GM19438 (cell line): ENCODE results near the gene KCTD10.

ENCODE experiments used
- ATAC-seq: cut with Tn5 transposase; IDR thresholded peaks from one replicate; pipeline ENCODE4 v1.9.1; 2021; ENCODE audit warnings: low read depth; ENCODE audit not compliant: unreplicated experiment

KCTD10 gene

DNA sequence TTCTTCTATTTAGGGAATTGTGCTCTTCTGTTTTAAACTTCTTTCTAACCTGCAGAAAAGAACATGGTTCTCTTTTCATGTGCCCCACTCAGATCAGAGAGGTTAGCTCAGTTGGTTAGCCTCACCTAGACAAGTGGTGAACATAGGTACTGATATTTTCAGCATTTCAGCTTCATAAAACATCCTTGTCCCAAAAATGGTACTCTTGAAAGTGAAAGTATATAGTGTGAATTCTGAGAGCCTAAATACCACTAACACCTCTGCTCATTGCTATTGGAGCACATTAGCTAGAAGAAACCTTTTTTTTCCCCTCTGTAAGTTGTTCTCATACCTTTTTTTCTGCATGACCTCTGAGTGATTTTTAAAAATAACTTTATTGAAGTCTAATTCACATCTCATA lies 17.9 kb upstream of the KCTD10 start:
- no peak for ATAC-seq

DNA sequence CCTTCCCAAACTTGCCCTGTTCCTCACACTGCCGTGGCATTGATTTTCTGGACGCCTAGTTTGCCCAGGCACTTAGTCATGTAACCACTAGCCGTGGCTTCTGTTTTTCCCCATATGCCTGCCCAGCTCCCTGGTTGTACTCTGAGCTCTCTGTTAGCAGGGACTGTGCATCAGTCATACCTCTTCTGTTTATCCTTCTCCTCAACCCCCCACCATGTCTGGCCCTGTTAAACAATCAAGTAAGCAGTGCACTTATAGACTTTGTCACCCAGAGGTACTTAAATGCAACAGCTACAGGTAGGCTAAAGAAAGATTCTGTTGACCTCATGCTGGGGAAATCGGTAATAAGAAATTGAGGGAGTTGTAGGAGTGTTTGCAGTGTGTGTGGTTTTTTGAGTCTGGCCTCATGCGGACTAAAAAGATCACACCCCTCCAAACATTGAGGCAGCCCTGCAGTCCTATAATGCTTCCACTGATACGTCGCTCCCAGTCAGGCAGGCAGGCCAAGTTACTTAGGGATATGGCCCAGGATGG lies 17.3 kb upstream of the KCTD10 start:
- no peak for ATAC-seq

DNA sequence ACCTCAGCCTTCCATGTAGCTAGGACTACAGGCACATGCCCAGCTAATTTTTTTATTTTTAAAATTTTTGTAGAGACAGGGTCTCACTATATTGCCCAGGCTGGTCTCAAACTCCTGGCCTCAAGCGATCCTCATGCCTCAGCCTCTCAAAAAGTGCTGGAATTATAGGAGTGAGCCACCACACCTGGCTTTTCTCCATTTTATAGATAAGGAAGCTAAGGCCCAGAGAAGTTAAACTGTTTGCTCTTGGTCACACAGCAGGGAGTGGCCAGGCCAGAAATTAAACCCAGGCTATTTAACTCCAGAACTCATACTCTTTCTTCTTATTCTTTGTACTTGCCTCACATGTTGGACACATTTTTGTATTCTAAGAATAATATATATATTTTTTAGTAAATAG lies 16.8 kb upstream of the KCTD10 start:
- ATAC-seq: no peak

DNA sequence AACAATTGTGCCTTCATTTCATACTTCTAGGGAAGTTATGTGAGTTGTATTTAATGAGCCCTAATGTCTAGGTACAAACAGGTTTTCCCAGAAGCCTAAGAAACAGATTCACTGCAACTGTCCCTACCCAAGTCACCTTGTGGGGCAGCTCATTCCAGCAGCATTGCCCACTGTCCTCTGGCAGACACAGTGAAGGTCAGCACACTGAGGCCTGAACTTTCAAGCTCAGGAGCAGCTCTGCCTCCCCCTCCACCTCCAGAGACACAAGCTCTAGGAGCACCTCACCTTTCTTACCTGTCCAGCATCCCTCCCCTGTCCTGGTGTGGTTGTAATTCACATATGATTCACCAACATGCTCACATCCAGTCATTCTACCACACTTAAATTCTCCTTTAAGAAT lies 16.0 kb upstream of the KCTD10 start:
- ATAC-seq: no peak

DNA sequence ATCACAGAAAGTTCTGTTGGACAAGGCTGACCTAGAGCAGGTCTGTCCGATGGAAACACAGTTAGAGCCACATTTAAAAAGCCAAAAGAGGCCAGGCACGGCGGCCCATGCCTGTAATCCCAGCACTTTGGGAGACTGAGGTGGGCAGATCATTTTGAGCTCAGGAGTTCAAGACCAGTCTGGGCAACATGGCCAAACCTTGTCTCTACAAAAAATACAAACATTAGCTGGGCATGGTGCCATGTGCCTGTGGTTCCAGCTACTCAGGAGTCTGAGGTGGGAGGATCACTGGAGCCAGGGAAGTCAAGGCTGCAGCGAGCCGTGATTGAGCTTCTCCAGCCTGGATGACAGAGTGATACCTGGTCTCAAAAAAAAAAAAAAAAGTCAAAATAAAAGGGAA lies 15.3 kb upstream of the KCTD10 start:
- ATAC-seq: no peak

DNA sequence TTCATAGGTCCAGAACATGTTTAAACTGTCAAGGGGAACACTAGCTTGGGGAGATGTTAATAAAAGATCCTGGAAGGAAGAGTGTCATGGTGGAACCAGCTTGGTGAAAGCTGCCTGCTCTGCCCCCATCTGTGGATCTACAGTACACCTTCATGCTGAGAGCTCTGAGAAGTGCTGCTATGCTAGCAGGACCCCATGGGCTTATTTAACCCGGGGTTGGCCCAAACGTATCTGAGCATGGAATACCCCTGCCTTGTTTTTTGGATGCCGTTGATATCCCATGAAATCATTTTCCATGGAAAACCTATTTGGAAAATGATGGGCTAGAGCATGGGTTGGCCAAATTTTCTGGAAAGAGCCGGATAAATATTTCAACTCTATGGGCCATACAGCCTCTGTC lies 14.6 kb upstream of the KCTD10 start:
- no peak for ATAC-seq

DNA sequence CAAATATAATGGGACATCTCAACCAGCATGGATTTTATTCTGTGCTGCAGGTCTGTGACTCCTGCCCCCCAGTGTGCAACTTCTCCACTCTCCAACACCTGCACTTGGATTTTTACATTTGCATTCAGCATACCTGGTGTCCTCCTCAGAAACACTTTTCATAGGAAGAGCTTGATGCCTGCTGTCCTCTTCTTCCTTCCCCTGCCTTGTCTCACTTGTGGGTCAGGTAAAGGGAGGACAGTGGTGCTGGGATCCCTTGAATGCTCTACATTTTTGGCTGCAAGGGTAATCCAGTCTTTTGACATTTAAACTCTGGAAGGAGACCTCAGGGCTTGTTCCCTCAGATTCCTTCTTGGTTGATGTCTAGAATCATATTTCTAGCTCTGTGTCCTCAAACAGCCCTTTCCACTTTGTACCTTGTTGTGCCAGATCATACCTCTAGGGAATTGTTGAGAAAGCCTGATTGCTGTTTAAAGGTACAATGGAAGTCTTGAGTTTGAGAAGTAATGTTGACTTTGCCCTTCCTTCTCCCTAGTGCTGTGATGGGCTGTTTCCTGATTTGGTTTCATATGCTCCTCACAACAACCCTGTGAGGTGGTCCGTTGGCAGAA lies 13.0 kb upstream of the KCTD10 start:
- no peak for ATAC-seq

DNA sequence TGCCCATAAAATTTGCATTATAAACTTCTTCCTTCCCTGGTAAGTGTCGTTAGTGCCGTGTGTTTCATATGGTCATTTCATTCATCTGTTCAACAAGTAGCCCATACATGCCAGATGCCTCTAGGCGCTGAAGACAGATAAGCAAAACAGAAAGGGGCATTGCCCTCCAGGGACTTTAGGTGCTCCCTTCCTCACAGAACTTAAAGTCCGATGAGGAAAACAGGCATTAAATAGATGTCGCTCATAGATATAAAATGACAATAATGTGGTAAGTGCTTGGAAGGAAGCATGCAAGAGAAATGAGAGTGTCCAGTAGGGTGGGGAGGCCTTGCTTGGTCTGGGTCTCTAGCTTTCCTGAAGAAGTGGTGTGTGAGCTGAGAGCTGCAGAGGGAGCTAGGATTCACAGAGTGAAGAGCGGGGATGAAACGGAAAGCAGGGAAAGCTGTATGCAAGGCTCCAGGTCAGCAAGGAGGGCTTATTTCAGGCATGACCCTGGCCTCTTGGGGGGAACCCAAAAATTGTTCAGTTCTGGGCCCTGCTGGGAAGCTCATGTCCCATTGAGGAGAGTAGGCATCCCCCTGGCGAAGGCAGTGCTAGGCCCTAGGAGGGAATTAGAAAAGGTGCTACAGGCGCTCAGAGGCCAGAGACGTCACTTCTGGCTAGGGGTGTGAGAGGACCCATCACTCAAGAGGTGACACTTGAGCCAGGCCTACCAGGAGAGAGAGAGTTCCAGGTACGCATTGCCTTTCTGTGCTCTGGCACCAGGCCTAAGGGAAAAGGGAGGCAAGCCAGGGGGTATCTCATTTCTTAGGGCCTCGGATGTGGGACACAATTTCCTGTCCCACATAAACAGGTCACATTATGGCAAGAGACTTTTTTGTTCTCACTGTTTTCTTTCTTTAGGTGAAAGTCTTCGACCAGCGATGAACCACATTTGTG lies 12.2 kb upstream of the KCTD10 start:
- ATAC-seq: no peak

DNA sequence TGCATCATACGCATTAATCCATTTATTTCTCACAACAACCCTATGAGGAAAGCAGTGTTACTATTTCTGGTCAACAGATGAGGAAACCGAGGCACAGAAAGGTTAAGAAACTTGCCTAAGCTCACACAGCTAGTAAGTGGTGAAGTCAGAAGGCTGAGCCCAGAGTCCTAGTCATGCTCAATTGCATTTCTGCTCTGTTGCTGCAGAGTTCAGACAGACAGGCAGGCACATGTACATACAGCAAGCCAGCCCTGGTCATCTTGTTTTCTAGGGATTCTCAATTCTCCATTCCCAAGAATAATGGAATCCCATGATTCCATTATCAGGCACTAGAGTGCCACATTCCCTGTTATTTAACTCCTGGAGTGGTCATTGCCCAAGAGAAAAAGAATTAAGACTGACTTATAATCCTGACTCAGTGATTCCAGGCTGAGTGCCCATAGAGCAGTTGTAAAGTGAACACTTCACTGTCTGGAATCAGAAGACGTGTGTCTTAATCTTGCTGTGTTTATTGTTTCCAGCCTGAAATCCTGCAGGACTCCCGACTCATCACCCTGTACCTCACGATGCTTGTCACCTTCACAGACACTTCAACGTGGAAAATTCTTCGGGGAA lies 11.1 kb upstream of the KCTD10 start:
- ATAC-seq: no peak

DNA sequence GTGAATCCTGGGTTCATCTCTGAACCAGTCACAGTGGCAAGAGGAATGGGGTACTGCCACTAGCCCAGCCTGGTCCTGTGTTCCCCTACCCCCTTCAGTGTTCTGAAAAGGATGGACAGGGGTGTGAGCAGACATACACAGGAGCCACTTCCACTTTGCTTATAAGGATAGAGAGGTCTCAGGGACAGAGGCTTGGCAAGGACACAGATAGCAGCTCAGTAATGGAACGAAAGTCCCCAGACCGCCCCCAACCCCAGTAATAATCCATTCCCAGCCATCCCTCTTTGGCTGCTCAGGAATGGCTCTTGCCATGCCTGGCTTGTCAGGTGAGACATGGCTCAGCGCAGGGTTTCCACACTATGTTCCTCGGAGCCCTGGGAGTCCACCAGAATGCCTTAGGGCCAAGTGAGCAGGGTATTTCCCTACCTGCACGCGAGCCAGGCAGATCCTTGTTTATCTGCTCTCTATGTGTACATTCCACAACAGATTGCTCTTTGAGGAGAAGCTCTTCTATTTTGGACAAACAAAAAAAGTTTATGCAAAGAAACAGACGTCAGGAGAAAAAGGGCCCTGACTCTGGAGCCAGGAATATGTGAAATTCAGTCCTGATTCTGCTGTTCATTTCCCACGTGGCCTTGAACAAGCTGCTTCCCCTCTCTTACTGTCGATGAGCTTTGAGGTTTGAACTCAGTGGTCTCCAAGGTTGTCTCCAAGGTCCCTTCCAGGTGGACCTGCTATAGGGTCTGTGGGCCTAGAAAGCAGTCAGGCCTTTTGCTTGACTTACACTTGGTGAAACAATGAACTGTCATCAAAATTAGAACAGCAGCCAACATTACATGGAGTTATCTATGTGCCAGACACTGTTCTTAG lies 10.3 kb upstream of the KCTD10 start:
- ATAC-seq: no peak

DNA sequence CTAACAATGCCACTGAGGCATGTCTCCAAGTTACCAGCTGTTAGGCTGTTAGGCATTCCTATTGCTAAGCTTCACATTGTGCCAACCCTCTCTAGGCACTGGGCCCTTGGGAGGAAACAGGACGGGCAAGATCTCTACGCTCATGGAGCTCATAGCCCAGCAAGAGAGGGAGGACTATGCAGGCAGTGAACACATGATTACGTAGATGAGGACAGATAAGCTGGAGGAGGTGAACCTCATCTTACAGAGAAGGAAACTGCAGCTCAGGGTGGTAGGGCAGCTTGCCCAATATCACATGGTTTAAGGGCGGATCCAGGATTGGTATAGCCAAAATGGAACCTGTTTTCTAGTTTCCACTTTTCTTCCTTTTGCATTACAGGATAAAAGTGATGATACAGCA lies 8.1 kb upstream of the KCTD10 start:
- no peak for ATAC-seq

DNA sequence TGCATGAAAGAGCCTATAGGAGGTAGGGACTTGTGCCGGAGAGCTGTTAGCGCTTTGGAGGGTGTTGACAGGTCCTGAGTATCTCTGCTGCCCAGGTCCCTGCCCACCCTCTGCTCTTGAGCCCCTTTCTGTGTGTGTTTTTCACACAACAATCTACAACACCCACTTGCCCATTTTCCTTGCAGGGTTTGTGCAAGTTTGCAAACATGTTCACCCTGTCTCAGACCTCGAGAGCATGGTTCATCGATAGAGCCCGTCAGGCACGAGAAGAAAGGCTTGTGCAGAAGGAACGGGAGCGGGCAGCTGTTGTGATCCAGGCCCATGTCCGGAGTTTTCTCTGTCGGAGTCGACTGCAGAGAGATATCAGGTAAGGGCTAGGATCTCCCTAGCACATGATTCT lies 6.2 kb upstream of the KCTD10 start:
- ATAC-seq: no peak

DNA sequence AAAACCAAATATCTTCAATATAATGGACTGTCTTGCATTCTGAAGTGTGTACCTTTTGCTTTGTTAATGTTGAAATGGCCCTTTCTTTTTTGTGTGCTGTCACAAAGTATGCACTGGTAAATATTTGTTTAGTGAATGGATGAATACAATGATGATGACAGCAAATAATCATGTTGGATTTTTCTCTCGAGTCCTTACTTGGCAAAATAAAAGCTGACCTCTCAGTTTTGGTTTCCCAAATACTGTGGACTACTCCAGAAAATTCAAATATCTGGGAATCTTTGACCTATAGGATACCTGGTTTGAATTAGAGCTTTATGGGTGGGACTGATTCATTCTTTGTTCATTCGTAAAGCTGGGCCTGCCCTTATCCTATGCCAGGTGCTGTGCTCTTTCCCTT lies 5.8 kb upstream of the KCTD10 start:
- ATAC-seq: no peak

DNA sequence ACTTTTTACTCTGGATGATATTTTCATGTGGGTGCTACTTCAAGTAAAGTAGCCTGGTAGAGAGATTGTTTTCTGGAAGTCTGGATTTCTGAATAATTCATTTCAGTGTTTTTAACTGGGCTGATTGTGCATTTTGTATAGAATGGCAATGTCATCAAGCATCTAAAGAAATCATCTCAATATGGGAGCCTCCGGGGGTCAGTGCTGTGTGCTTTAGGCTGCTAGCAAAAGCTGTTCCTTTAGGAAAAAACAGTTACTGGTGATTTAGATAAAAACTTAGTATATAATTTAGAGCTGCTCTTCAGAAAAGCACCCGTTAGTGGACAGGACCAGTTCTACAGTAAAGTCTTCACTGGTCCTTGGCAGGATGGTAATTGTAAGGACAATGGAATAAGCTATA lies 5.4 kb upstream of the KCTD10 start:
- ATAC-seq: no peak

DNA sequence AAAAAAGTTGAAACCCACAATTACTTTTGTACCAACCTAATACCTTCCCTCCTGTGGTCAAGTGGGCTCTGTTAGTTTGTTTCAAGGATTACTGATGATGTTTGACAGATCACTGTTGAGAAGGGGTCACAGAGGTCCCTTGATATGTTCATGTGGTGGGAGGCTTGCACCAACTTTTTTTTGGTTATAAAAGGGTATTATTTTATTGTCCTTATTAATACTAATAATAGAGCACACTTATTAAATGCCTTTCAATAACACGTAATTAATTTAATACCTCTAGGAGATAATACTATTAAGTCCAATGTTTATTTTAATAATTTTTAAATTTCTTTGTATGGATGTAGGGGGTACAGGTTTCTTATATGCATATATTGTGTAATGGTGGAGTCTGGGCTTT lies 4.8 kb upstream of the KCTD10 start:
- no peak for ATAC-seq

DNA sequence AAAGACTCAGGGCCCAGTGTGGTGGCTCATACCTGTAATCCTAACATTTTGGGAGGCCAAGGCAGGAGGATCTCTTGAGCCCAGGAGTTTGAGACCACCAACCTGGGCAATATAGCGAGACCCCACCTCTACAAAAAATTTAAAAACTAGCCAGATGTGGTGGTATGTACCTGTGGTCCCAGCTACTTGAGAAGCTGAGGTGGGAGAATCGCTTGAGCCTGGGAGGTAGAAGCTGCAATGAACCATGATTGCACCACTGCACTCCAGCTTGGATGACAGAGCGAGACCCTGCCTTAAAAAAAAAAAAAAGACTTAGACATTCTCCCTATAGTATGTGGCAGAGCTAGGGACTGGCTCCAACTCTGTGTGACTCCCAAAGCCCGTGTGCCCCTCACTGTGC lies 3.3 kb upstream of the KCTD10 start:
- no peak for ATAC-seq

DNA sequence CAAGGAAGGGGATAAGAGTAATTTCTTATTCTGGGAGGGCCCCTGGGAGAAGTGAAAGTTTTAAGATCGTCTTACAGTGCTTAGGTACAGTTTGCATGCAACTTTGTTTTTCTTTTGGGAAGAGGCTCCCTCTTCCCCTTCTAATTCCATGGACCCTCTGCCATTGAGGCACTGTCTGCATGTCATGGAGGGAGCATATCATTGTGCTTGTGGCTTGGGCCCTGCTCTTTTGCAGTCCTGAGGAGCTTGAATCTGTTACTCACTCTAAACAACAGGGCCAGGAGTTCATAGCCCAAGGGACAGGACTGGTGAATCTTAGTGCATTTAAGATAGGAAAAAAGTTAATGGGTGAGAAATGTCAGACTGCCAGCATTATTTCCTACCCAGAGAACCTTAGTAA lies 2.7 kb upstream of the KCTD10 start:
- ATAC-seq: no peak

DNA sequence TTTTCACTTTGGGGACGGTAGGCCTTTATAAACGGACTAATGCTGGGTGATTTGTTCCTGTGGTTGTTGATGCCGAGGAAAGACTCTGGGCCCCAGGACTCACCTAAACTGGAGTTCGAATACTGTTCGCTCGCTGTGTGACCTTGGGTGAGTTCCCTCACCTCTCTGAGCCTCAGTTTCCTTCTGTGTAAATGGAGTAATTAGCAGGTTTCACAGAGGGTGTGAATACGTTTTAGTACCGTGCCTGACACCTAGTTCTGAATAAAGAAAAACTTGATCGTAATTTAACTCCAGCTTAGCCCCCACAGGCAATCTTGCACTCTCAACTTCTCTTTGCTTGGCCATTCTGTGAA lies 839 bp upstream of the KCTD10 start:
- no peak for ATAC-seq

DNA sequence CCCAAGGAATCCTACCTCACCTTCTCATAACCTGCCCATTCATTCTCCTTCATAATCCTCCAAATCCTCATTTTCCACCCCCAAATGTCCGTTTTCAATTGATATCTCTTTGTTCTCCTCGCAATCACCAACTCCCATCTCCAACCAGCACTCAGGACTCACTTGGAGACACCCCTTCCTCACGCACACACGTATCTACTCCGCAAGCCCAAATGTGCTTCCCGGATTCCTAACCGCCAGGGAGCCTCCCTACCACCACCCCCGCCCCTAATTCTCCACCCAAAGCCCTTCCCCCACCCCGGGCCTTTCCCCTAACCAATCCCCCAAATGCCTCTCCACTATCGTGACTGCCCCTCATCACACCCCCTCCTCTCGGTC lies 304 bp downstream of the KCTD10 start:
- no peak for ATAC-seq

DNA sequence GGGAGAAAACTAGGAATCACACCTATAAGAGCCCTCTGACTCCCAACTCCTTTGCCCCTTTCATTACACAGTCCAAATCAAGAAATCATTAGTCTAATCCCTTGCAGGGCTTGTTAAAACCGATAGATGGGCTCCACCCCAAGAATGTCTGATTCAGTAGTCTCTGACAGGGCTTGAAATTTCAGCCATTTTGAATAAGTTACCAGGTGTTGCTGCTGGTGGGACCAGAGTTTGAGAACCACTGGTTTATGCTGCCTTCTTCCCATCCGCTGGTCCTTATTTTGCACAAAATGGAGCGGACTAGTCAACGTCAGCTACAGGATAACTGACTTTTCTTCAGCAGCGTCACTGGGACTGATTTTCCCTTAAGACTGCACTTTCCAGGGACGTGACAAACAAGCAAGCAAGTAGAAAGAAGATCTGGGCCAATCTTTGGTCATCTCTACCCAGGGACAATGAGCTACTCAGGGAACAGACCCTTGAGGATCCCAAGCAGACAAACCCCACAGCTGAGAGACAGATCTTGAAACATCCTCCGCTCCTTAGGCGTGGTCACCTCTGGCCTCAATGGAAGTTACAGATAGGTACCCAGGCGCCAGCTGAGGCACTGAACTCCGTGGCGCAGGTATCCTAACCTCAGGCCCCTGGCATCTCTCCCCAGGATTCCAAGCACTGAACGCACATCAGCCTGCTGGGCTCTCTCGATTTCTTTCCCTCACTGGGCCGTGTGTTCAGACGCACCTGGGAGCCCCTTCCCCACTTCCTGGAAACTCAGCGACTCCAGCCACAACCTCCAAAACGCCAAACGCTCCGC lies 900 bp downstream of the KCTD10 start:
- ATAC-seq: no peak
